ENCODE results near the gene GTF3C2. TPM values are rescaled to one million over a fixed set of nuclear protein-coding genes. Genes with fewer than 3 reads are reported as not detected.

Gene GTF3C2
- total RNA-seq, 6 donors from 2014 or later = 43.9 to 104 (median 48.9) TPM

GRCh38 chr2:27284996-27285395, 71.6 kb downstream of the GTF3C2 start:
- ATAC-seq (ENCODE audit: low FRiP score in 2 of 2) (no peak), DNase-seq (no peak)
- no peaks in the 10 kb centered on the region for H3K9me3 ChIP-seq
- no peaks in the 10 kb centered on the region for H3K27me3 ChIP-seq
- H3K36me3 ChIP-seq = no peaks in the 10 kb centered on the region
- TF ChIP-seq POLR2AphosphoS5 (IDR thresholded peaks at IDR 0.05) (no peak), CTCF (IDR thresholded peaks at IDR 0.05) (no peak), EP300 (IDR thresholded peaks at IDR 0.05) (no peak), POLR2A (IDR thresholded peaks at IDR 0.05) (no peak)
- H3K27ac ChIP-seq = no peak overlapping the region
- peaks cover 0 to 2% (median 0%) of the 10 kb centered on the region in 4 donors for H3K4me1 ChIP-seq
- H3K4me3 ChIP-seq = no peak overlapping the region
- WGBS, 2 donors = 86 to 93% methylated on average over 1 of the region's 1 CpG

- no peak overlapping the region for H3K27ac ChIP-seq
- H3K27me3 ChIP-seq = no peaks in the 10 kb centered on the region
- ATAC-seq (ENCODE audit: low FRiP score in 2 of 2) (no peak), DNase-seq (no peak)
- no peak for TF ChIP-seq CTCF (IDR thresholded peaks at IDR 0.05)
- no peak for TF ChIP-seq POLR2AphosphoS5 (IDR thresholded peaks at IDR 0.05)
- no peak for TF ChIP-seq POLR2A (IDR thresholded peaks at IDR 0.05)
- TF ChIP-seq EP300 (IDR thresholded peaks at IDR 0.05) = no peak
- peaks cover 0 to 5% (median 0%) of the 10 kb centered on the region in 4 donors for H3K4me1 ChIP-seq
- WGBS, 2 donors = 39 to 53% methylated on average over 5 of the region's 5 CpGs
- no peak overlapping the region for H3K4me3 ChIP-seq
- H3K36me3 ChIP-seq = no peaks in the 10 kb centered on the region
- H3K9me3 ChIP-seq = no peaks in the 10 kb centered on the region
These were observed 73.7 kb downstream of the GTF3C2 start for GRCh38 chr2:27282892-27283291.

GRCh38 chr2:27281855-27282559, 74.6 kb downstream of the GTF3C2 start, which contains the start of gene TRIM54:
Gene TRIM54 (plus strand): TSS chr2:27282429. CDS start chr2:27282732, 303 bp downstream.
- Histone ChIP-seq H3K27me3 (no peaks in the 10 kb centered on the region), H3K36me3 (no peaks in the 10 kb centered on the region), H3K4me3 (no peak within 1 kb of the TSS), H3K9me3 (no peaks in the 10 kb centered on the region), H3K4me1 (peaks cover 0 to 5% (median 0%) of the 10 kb centered on the region in 4 donors), H3K27ac (no peak within 1 kb of the TSS)
- ATAC-seq (ENCODE audit: low FRiP score in 2 of 2) = no peak
- no peak for DNase-seq
- 75 to 79% methylated on average over 5 of the region's 5 CpGs for WGBS, 2 donors
- TF ChIP-seq POLR2AphosphoS5 (IDR thresholded peaks at IDR 0.05) (no peak), POLR2A (IDR thresholded peaks at IDR 0.05) (no peak), CTCF (IDR thresholded peaks at IDR 0.05) (no peak)

- DNase-seq (no peak), ATAC-seq (ENCODE audit: low FRiP score in 2 of 2) (no peak)
- no peak for TF ChIP-seq EP300 (IDR thresholded peaks at IDR 0.05)
- 68 to 76% methylated on average over 3 of the region's 3 CpGs for whole genome bisulfite sequencing, 2 donors
- no peaks in the 10 kb centered on the region for H3K27me3 ChIP-seq
- no peak overlapping the region for H3K27ac ChIP-seq
- H3K4me3 ChIP-seq = no peak overlapping the region
- H3K4me1 ChIP-seq = peaks cover 0 to 6% (median 0%) of the 10 kb centered on the region in 4 donors
- H3K36me3 ChIP-seq = no peaks in the 10 kb centered on the region
- no peaks in the 10 kb centered on the region for H3K9me3 ChIP-seq
These were observed 75.1 kb downstream of the GTF3C2 start for GRCh38 chr2:27281442-27281841.

- no peaks in the 10 kb centered on the region for H3K27me3 ChIP-seq
- TF ChIP-seq CTCF (IDR thresholded peaks at IDR 0.05) (no peak), EP300 (IDR thresholded peaks at IDR 0.05) (no peak), POLR2AphosphoS5 (IDR thresholded peaks at IDR 0.05) (no peak), POLR2A (IDR thresholded peaks at IDR 0.05) (no peak)
- DNase-seq (no peak), ATAC-seq (ENCODE audit: low FRiP score in 2 of 2) (no peak)
- no peaks in the 10 kb centered on the region for H3K9me3 ChIP-seq
- H3K4me3 ChIP-seq = no peak overlapping the region
- WGBS, 2 donors = 61 to 67% methylated on average over 3 of the region's 3 CpGs
- H3K27ac ChIP-seq = no peak overlapping the region
- H3K4me1 ChIP-seq = peaks cover 0 to 10% (median 2%) of the 10 kb centered on the region in 4 donors
- H3K36me3 ChIP-seq = no peaks in the 10 kb centered on the region
These were observed 75.7 kb downstream of the GTF3C2 start for GRCh38 chr2:27280826-27281225.
